Neural progenitor cell (in vitro differentiated cells): ENCODE results near the gene AK4.

Experiments used
- CTCF ChIP-seq: fragments of 200-600 bp; sonication (generic); IDR thresholded peaks from 2 replicates; pipeline ENCODE4 v1.5.1; 2017; ENCODE audit warnings: antibody characterized with exemption, mild to moderate bottlenecking
- EZH2 ChIP-seq: fragments of 200-600 bp; sonication (generic); IDR thresholded peaks from 2 replicates; pipeline ENCODE4 v1.6.1; 2017; ENCODE audit warnings: antibody characterized with exemption, mild to moderate bottlenecking, moderate library complexity
- EZH2phosphoT487 ChIP-seq: fragments of 200-600 bp; sonication (generic); IDR thresholded peaks from 2 replicates; pipeline ENCODE4 v1.6.1; 2017; ENCODE audit warnings: antibody characterized with exemption

- TF ChIP-seq CTCF (no peak), EZH2 (no peak), EZH2phosphoT487 (no peak)
These were observed 109.1 kb downstream of the AK4 start for GRCh38 chr1:65256860-65257708.
